ENCODE data around the gene TOPBP1. TPM values are rescaled to one million over a fixed set of nuclear protein-coding genes. Genes with fewer than 3 reads are reported as not detected.

TOPBP1 gene
- total and polyA plus RNA-seq, 9 of the 15 experiments (the other 6 are each of a cell fraction or from before 2014, with no cell fraction given) = 16.6 to 77.6 (median 58.2) TPM

- TF ChIP-seq CBX8 (IDR thresholded peaks at IDR 0.05; ENCODE audit: borderline replicate concordance, extremely low read depth, low read depth, low read length, poor library complexity, severe bottlenecking) (no peak), FOXM1 (IDR thresholded peaks at IDR 0.05; ENCODE audit: low read depth) (no peak), FOXM1 (CRISPR knock-in tag; IDR thresholded peaks at IDR 0.05; ENCODE audit: low read depth) (no peak), ZNF41 (CRISPR knock-in tag; conservative IDR thresholded peaks at IDR 0.05) (no peak), DNMT1 (IDR thresholded peaks at IDR 0.05) (no peak), SRSF9 (IDR thresholded peaks at IDR 0.05; ENCODE audit: borderline replicate concordance, low read depth, low read length) (no peak), ELF1 (tag; IDR thresholded peaks at IDR 0.05) (no peak)
Observed at GRCh38 chr3:133675631-133676335, 14.0 kb upstream of the TOPBP1 start (continued).

- intact Hi-C loops (cut with micrococcal nuclease) (no loop called here), in situ Hi-C loops (cut with MboI) (loop anchor here (5.0 to 25.0 kb wide), 2 partner anchors 128 to 238 kb away; no protein-coding TSS in a partner anchor)
- no peaks in the 10 kb centered on the region for H3K36me3 ChIP-seq (ENCODE audit: control insufficient read depth, insufficient read depth, low read length)
- no peak for DNase-seq (ENCODE audit: extremely low read depth in 1 of 4, low spot score in 3 of 4)
- no peak for TF ChIP-seq RUNX1 (IDR thresholded peaks at IDR 0.05; ENCODE audit: low read depth)
- H2AFZ ChIP-seq (ENCODE audit: low read depth, low read length) = no peak overlapping the region
- H3K9me1 ChIP-seq (ENCODE audit: control insufficient read depth, insufficient read depth, low read length) = no peaks in the 10 kb centered on the region
- H3K4me3 ChIP-seq = no peak overlapping the region
- POLR2A ChIA-PET = no interaction called here
- CTCF ChIA-PET (ENCODE audit: low intra/inter-chr PET ratio) = no interaction called here
- no peak overlapping the region for H3K9ac ChIP-seq (ENCODE audit: insufficient read depth in 1 of 2, low read depth in 2 of 2, low read length in 2 of 2)
- H4K20me1 ChIP-seq (replicated peaks; ENCODE audit: control insufficient read depth, insufficient read depth, low read length) = no peaks in the 10 kb centered on the region
- H3K4me1 ChIP-seq (replicated peaks in 1 of 2; ENCODE audit: control insufficient read depth in 2 of 2, insufficient read depth in 2 of 2, low read length in 2 of 2) = no peaks in the 10 kb centered on the region
- WGBS (ENCODE audit: insufficient coverage, low coverage, missing lambda C conversion rate) = 43% methylated on average over 9 of the region's 47 CpGs
- no peak overlapping the region for H3K27ac ChIP-seq (ENCODE audit: extremely low read depth, low read depth, low read length)
- H3K4me2 ChIP-seq (ENCODE audit: insufficient read depth, low read length) = no peak overlapping the region
- no peak for FAIRE-seq
- BruUV-seq (replicated peaks) = no TSS peak
- H3K27me3 ChIP-seq (ENCODE audit: control insufficient read depth in 2 of 2, insufficient read depth in 2 of 2, low read length in 2 of 2) = peaks cover 0 to 13% of the 10 kb centered on the region in 2 experiments; a peak in 2 of 5 replicates
- no peaks in the 10 kb centered on the region for H3K9me3 ChIP-seq (replicated peaks; ENCODE audit: control insufficient read depth, insufficient read depth, low read depth, low read length)
- H3K79me2 ChIP-seq (ENCODE audit: control insufficient read depth, insufficient read depth, low read length) = no peaks in the 10 kb centered on the region
- ATAC-seq = no peak; the same call in 2 of the 3 replicates
Observed at GRCh38 chr3:133674290-133674919, 12.7 kb upstream of the TOPBP1 start.
